Liver (tissue), 9 donors: ENCODE measurements around the gene DIP2B. TPM values are rescaled to one million over a fixed set of nuclear protein-coding genes. Genes with fewer than 3 reads are reported as not detected.

ENCODE experiments used
- DNase-seq: peaks from one replicate; pipeline ENCODE4 v3.0.0-alpha.2; 2017; ENCODE audit warnings: low spot score
- H3K27ac ChIP-seq, 2 donors: one replicate each; pipeline ENCODE4 v1.7.0; 2013; ENCODE audit warnings: inconsistent platforms in 2 of 2, low read length in 2 of 2, control low read depth in 1 of 2, low read depth in 1 of 2, mild to moderate bottlenecking in 1 of 2
- H3K27me3 ChIP-seq, 4 donors: one replicate each; pipeline versions ENCODE4 v1.6.1 to v1.7.0; 2013; ENCODE audit warnings: low read length in 3 of 4, inconsistent platforms in 1 of 4, mild to moderate bottlenecking in 1 of 4, moderate library complexity in 1 of 4; ENCODE audit not compliant: control insufficient read depth in 4 of 4, insufficient read depth in 4 of 4
- H3K36me3 ChIP-seq, 4 donors: one replicate each; pipeline versions ENCODE4 v1.6.1 to v1.7.0; 2013; ENCODE audit warnings: low read length in 3 of 4, mild to moderate bottlenecking in 3 of 4, low read depth in 1 of 4, moderate library complexity in 1 of 4; ENCODE audit not compliant: control insufficient read depth in 4 of 4, insufficient read depth in 3 of 4
- H3K4me1 ChIP-seq, 4 donors: one replicate each; pipeline versions ENCODE4 v1.6.1 to v1.7.0; 2013; ENCODE audit warnings: low read length in 3 of 4, mild to moderate bottlenecking in 3 of 4, moderate library complexity in 1 of 4; ENCODE audit not compliant: control insufficient read depth in 4 of 4, insufficient read depth in 4 of 4
- H3K4me3 ChIP-seq, 3 donors: one replicate each; pipeline versions ENCODE4 v1.6.1 to v1.7.0; 2013; ENCODE audit warnings: low read length in 3 of 3, control low read depth in 1 of 3, low read depth in 1 of 3, mild to moderate bottlenecking in 1 of 3
- H3K9ac ChIP-seq, 2 donors: one replicate each; pipeline ENCODE4 v1.7.0; 2013; ENCODE audit warnings: low read length in 2 of 2, mild to moderate bottlenecking in 2 of 2, moderate library complexity in 2 of 2, control low read depth in 1 of 2, low read depth in 1 of 2
- H3K9me3 ChIP-seq, 4 donors: one replicate each; pipeline versions ENCODE4 v1.6.1 to v1.7.0; 2013; ENCODE audit warnings: low read length in 3 of 4; ENCODE audit not compliant: control insufficient read depth in 4 of 4
- ATF3 ChIP-seq: IDR thresholded peaks from 2 replicates; pipeline ENCODE4 v1.6.1; 2016; ENCODE audit warnings: antibody characterized with exemption
- CTCF ChIP-seq: fragments of 150-350 bp; IDR thresholded peaks from 2 replicates; pipeline ENCODE4 v1.5.1; 2017; ENCODE audit warnings: improper control_type of control experiment, low read depth, low read length; ENCODE audit not compliant: missing input control
- EGR1 ChIP-seq, 2 donors: IDR thresholded peaks; 2 replicates each; pipeline ENCODE4 v1.6.1; 2016 to 2018; ENCODE audit warnings: antibody characterized with exemption in 2 of 2, low read depth in 2 of 2
- FOXA1 ChIP-seq: IDR thresholded peaks from 2 replicates; pipeline ENCODE4 v1.6.1; 2016; ENCODE audit warnings: antibody characterized with exemption
- FOXA2 ChIP-seq: IDR thresholded peaks from 2 replicates; pipeline ENCODE4 v1.6.1; 2016; ENCODE audit warnings: antibody characterized with exemption
- GABPA ChIP-seq, 2 donors: IDR thresholded peaks in 1 of 2; conservative IDR thresholded peaks in 1 of 2; 2 replicates each; pipeline ENCODE4 v1.6.1; 2016; ENCODE audit warnings: antibody characterized with exemption in 2 of 2, mild to moderate bottlenecking in 1 of 2, moderate library complexity in 1 of 2
- HNF4A ChIP-seq, 2 donors: conservative IDR thresholded peaks; 2 replicates each; pipeline ENCODE4 v1.6.1; 2016; ENCODE audit warnings: antibody characterized with exemption in 2 of 2, mild to moderate bottlenecking in 2 of 2
- HNF4G ChIP-seq: IDR thresholded peaks from 2 replicates; pipeline ENCODE4 v1.6.1; 2016; ENCODE audit warnings: antibody characterized with exemption
- JUND ChIP-seq, 2 donors: IDR thresholded peaks; 2 replicates each; pipeline ENCODE4 v1.6.1; 2016; ENCODE audit warnings: antibody characterized with exemption in 2 of 2
- MAX ChIP-seq: IDR thresholded peaks from 2 replicates; pipeline ENCODE4 v1.6.1; 2016; ENCODE audit warnings: antibody characterized with exemption
- NR2F2 ChIP-seq: IDR thresholded peaks from 2 replicates; pipeline ENCODE4 v1.6.1; 2016; ENCODE audit warnings: antibody characterized with exemption
- RAD21 ChIP-seq, 2 donors: IDR thresholded peaks; 2 replicates each; pipeline ENCODE4 v1.6.1; 2016; ENCODE audit warnings: antibody characterized with exemption in 2 of 2, mild to moderate bottlenecking in 2 of 2
- REST ChIP-seq: IDR thresholded peaks from 2 replicates; pipeline ENCODE4 v1.6.1; 2016; ENCODE audit warnings: antibody characterized with exemption, mild to moderate bottlenecking
- RXRA ChIP-seq, 2 donors: IDR thresholded peaks; 2 replicates each; pipeline ENCODE4 v1.6.1; 2017 to 2018; ENCODE audit warnings: antibody characterized with exemption in 2 of 2, mild to moderate bottlenecking in 1 of 2
- SP1 ChIP-seq: IDR thresholded peaks from 2 replicates; pipeline ENCODE4 v1.6.1; 2018; ENCODE audit warnings: antibody characterized with exemption, mild to moderate bottlenecking
- TAF1 ChIP-seq: conservative IDR thresholded peaks from 2 replicates; pipeline ENCODE4 v1.6.1; 2016; ENCODE audit warnings: antibody characterized with exemption, mild to moderate bottlenecking
- YY1 ChIP-seq: IDR thresholded peaks from 2 replicates; pipeline ENCODE4 v1.6.1; 2016; ENCODE audit warnings: antibody characterized with exemption, mild to moderate bottlenecking
- ZBTB33 ChIP-seq: IDR thresholded peaks from 2 replicates; pipeline ENCODE4 v1.6.1; 2016; ENCODE audit warnings: antibody characterized with exemption
- WGBS: extraction: QIAGEN DNeasy Blood & Tissue Kit; methylation state at CpG from one replicate; pipeline ENCODE4 v1.1.7; 2013; 5-methylcytosine and 5-hydroxymethylcytosine counted together
- polyA plus RNA-seq, 2 donors: library from polyadenylated mRNA; stranded (reverse) in 1 of 2; unstranded in 1 of 2; fragments of 200-250 nt in 1 of 2; fragments of >200 nt in 1 of 2; fragmentation: Nextera tagmentation in 1 of 2; extraction: Ambion mirVana in 1 of 2; gene quantifications; one replicate each; pipeline versions ENCODE4 v1.2.1 to v1.2.3, GENCODE V29; 2013 to 2015
- total RNA-seq, 2 donors: library from RNA; depleted of rRNA; stranded (reverse); fragments of >200 nt; gene quantifications; one replicate each; pipeline ENCODE4 v1.2.3, GENCODE V29; 2014
- donor health status: healthy.
- donor health status: healthy.
- donor health status: healthy.
- donor health status: healthy.
- donor health status: healthy.

The DIP2B gene
- total and polyA plus RNA-seq, 4 donors = 4.8 to 30.7 (median 13.8) TPM

- 98% methylated on average over 2 of the region's 2 CpGs for WGBS
- TF ChIP-seq TAF1 = no peak
- no peak for TF ChIP-seq CTCF
- TF ChIP-seq NR2F2 = no peak
- peaks cover 0 to 2% (median under 1%) of the 10 kb centered on the region in 4 donors for H3K36me3 ChIP-seq
- no peaks in the 10 kb centered on the region for H3K27me3 ChIP-seq
- no peak overlapping the region for H3K4me3 ChIP-seq
- no peak overlapping the region for H3K27ac ChIP-seq
- H3K9ac ChIP-seq = no peak overlapping the region
- no peaks in the 10 kb centered on the region for H3K9me3 ChIP-seq
- no peak for DNase-seq
- H3K4me1 ChIP-seq = no peaks in the 10 kb centered on the region
Observed at GRCh38 chr12:50787618-50788017, 282.8 kb downstream of the DIP2B start.

- H3K27ac ChIP-seq = no peak overlapping the region
- H3K9ac ChIP-seq = no peak overlapping the region
- 93% methylated on average over 3 of the region's 3 CpGs for WGBS
- TF ChIP-seq RXRA (IDR thresholded peaks at IDR 0.05) (no peak), HNF4A (conservative IDR thresholded peaks at IDR 0.05) (no peak), EGR1 (IDR thresholded peaks at IDR 0.05; ENCODE audit: low read depth in 2 of 2) (no peak), ZBTB33 (no peak), RAD21 (IDR thresholded peaks at IDR 0.05) (no peak), ATF3 (no peak), TAF1 (no peak), NR2F2 (no peak), REST (no peak), YY1 (no peak), CTCF (no peak), FOXA2 (no peak), JUND (IDR thresholded peaks at IDR 0.05) (no peak), GABPA (IDR thresholded peaks at IDR 0.05 in 1 of 2, conservative IDR thresholded peaks at IDR 0.05 in 1 of 2) (no peak), MAX (no peak), SP1 (no peak), FOXA1 (no peak), HNF4G (no peak)
- no peaks in the 10 kb centered on the region for H3K4me1 ChIP-seq
- no peaks in the 10 kb centered on the region for H3K27me3 ChIP-seq
- no peaks in the 10 kb centered on the region for H3K9me3 ChIP-seq
- peaks cover 0 to 2% (median under 1%) of the 10 kb centered on the region in 4 donors for H3K36me3 ChIP-seq
- no peak overlapping the region for H3K4me3 ChIP-seq
- DNase-seq = no peak
Observed at GRCh38 chr12:50788561-50788960, 283.8 kb downstream of the DIP2B start.
